Measurements from ENCODE around the gene AGR2.

The AGR2 gene

DNA sequence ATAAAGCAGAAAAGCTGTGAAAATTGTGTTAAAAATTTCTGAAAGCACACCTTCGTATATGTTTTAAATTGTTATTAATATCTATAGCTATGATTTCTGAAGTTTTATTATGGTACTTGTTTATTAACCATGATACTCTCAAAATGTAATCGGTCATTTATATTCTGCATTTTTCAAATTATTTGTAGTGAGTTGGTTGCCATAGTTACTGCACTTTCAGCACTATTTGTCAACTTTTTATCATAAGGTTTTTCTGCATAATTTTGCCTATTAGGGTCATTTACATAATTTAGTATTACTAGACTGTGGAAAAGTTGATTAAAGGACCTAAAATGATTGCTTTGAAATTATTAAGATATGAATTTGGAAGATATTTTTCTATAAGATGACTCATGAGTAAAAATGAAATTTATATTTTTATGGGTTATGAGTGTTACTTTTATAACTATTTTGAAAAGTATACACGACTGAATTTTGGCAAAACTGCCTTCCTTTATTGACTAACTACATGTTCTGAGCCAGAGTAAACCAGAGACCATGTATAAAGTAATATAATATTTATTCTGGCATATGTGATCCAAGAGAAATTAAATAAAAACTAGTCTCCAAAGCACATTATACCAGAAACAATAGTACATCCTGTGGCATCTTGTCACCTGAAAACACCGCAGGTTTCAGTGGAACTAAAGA, 7.9 kb upstream of the AGR2 start:
- H3K27me3 ChIP-seq (replicated peaks; ENCODE audit: control insufficient read depth, insufficient read depth, low read length), result no peaks in the 10 kb centered on the region
- no peaks in the 10 kb centered on the region for H3K36me3 ChIP-seq (ENCODE audit: control insufficient read depth, insufficient read depth, low read length)
- no peak overlapping the region for H3K4me3 ChIP-seq (replicated peaks; ENCODE audit: low read depth, low read length)
- no peak for DNase-seq (ENCODE audit: extremely low read depth, insufficient read length)
- no peak for TF ChIP-seq CTCF (IDR thresholded peaks at IDR 0.05; ENCODE audit: insufficient read depth, low read length, poor library complexity, severe bottlenecking)

GRCh38 chr7:16811551-16811950, 6.8 kb upstream of the AGR2 start:
- no peak for TF ChIP-seq CTCF (IDR thresholded peaks at IDR 0.05; ENCODE audit: insufficient read depth, low read length, poor library complexity, severe bottlenecking)
- no peak overlapping the region for H3K4me3 ChIP-seq (replicated peaks; ENCODE audit: low read depth, low read length)
- no peak for DNase-seq (ENCODE audit: extremely low read depth, insufficient read length)
- H3K27me3 ChIP-seq (replicated peaks; ENCODE audit: control insufficient read depth, insufficient read depth, low read length), result no peaks in the 10 kb centered on the region
- H3K36me3 ChIP-seq (ENCODE audit: control insufficient read depth, insufficient read depth, low read length), result no peaks in the 10 kb centered on the region

- Histone ChIP-seq H3K4me3 (replicated peaks; ENCODE audit: low read depth, low read length) (no peak overlapping the region), H3K36me3 (ENCODE audit: control insufficient read depth, insufficient read depth, low read length) (no peaks in the 10 kb centered on the region), H3K27me3 (replicated peaks; ENCODE audit: control insufficient read depth, insufficient read depth, low read length) (no peaks in the 10 kb centered on the region)
- no peak for TF ChIP-seq CTCF (IDR thresholded peaks at IDR 0.05; ENCODE audit: insufficient read depth, low read length, poor library complexity, severe bottlenecking)
- DNase-seq (ENCODE audit: extremely low read depth, insufficient read length), result no peak
These were observed 5.8 kb upstream of the AGR2 start for GRCh38 chr7:16810573-16810972.

- no peak for TF ChIP-seq CTCF (IDR thresholded peaks at IDR 0.05; ENCODE audit: insufficient read depth, low read length, poor library complexity, severe bottlenecking)
These were observed 5.3 kb upstream of the AGR2 start for GRCh38 chr7:16810112-16810511.

GRCh38 chr7:16805441-16805840, 642 bp upstream of the AGR2 start:
- no peaks in the 10 kb centered on the region for H3K27me3 ChIP-seq (replicated peaks; ENCODE audit: control insufficient read depth, insufficient read depth, low read length)
- no peaks in the 10 kb centered on the region for H3K36me3 ChIP-seq (ENCODE audit: control insufficient read depth, insufficient read depth, low read length)
- no peak for DNase-seq (ENCODE audit: extremely low read depth, insufficient read length)
- H3K4me3 ChIP-seq (replicated peaks; ENCODE audit: low read depth, low read length), result no peak overlapping the region
- no peak for TF ChIP-seq CTCF (IDR thresholded peaks at IDR 0.05; ENCODE audit: insufficient read depth, low read length, poor library complexity, severe bottlenecking)

More at GRCh38 chr7:16810112-16810511, 5.3 kb upstream of the AGR2 start:
- H3K36me3 ChIP-seq (ENCODE audit: control insufficient read depth, insufficient read depth, low read length), result no peaks in the 10 kb centered on the region
- no peaks in the 10 kb centered on the region for H3K27me3 ChIP-seq (replicated peaks; ENCODE audit: control insufficient read depth, insufficient read depth, low read length)
- DNase-seq (ENCODE audit: extremely low read depth, insufficient read length), result no peak
- no peak overlapping the region for H3K4me3 ChIP-seq (replicated peaks; ENCODE audit: low read depth, low read length)
